SK-MEL-5 (cell line): ENCODE measurements around the gene EPHA4. TPM values are rescaled to one million over a fixed set of nuclear protein-coding genes. Genes with fewer than 3 reads are reported as not detected.

ENCODE experiments used
- DNase-seq: peaks from one replicate; pipeline ENCODE4 v3.0.0-alpha.2; 2016; ENCODE audit warnings: low read depth, low spot score
- in situ Hi-C: cut with HindIII; loops from 2 replicates; pipeline ENCODE4 v1.10.0; 2016; ENCODE audit warnings: low sequenced_read_pairs, high pct_unique_total_duplicates, low pct_unique_long_range_greater_than_20kb
- total RNA-seq: library from RNA; depleted of rRNA; stranded (reverse); fragments of >200 nt; shearing (Covaris generic); gene quantifications from 2 replicates; pipeline ENCODE4 v1.2.3, GENCODE V29; 2014

EPHA4 gene
- total RNA-seq, 1 experiment from 2014 or later: 42.4 TPM

GRCh38 chr2:221402072-221402471 is 170.0 kb downstream of the EPHA4 start:
- in situ Hi-C loops: no loop called here
- DNase-seq: no peak

- no peak for DNase-seq
- in situ Hi-C loops: no loop called here
Observed at GRCh38 chr2:221400411-221400810, 171.7 kb downstream of the EPHA4 start.

- in situ Hi-C loops: no loop called here
Observed at GRCh38 chr2:221399183-221399582, 172.9 kb downstream of the EPHA4 start.

GRCh38 chr2:221397187-221397586 is 174.9 kb downstream of the EPHA4 start:
- DNase-seq: no peak

More at GRCh38 chr2:221399183-221399582, 172.9 kb downstream of the EPHA4 start:
- DNase-seq: no peak

GRCh38 chr2:221392228-221392881 is 179.7 kb downstream of the EPHA4 start:
- in situ Hi-C loops: no loop called here
- DNase-seq: no peak

More at GRCh38 chr2:221397187-221397586, 174.9 kb downstream of the EPHA4 start:
- in situ Hi-C loops: no loop called here

GRCh38 chr2:221390878-221391277 is 181.2 kb downstream of the EPHA4 start:
- in situ Hi-C loops: no loop called here
- no peak for DNase-seq

GRCh38 chr2:221389904-221390303 is 182.2 kb downstream of the EPHA4 start:
- in situ Hi-C loops: no loop called here
- no peak for DNase-seq

GRCh38 chr2:221389421-221389820 is 182.7 kb downstream of the EPHA4 start:
- in situ Hi-C loops: no loop called here
- no peak for DNase-seq

- no peak for DNase-seq
- in situ Hi-C loops: no loop called here
Observed at GRCh38 chr2:221388891-221389290, 183.2 kb downstream of the EPHA4 start.

- no peak for DNase-seq
- in situ Hi-C loops: no loop called here
Observed at GRCh38 chr2:221385716-221386115, 186.4 kb downstream of the EPHA4 start.

- in situ Hi-C loops: no loop called here
- no peak for DNase-seq
Observed at GRCh38 chr2:221381928-221382488, 190.1 kb downstream of the EPHA4 start.

- DNase-seq: no peak
- in situ Hi-C loops: no loop called here
Observed at GRCh38 chr2:221380686-221381085, 191.4 kb downstream of the EPHA4 start.

GRCh38 chr2:221380062-221380461 is 192.0 kb downstream of the EPHA4 start:
- DNase-seq: no peak
- in situ Hi-C loops: no loop called here

- in situ Hi-C loops: no loop called here
- DNase-seq: no peak
Observed at GRCh38 chr2:221377597-221377996, 194.5 kb downstream of the EPHA4 start.

- DNase-seq: no peak
- in situ Hi-C loops: no loop called here
Observed at GRCh38 chr2:221377066-221377465, 195.0 kb downstream of the EPHA4 start.

- no peak for DNase-seq
- in situ Hi-C loops: no loop called here
Observed at GRCh38 chr2:221374234-221374633, 197.9 kb downstream of the EPHA4 start.

- no peak for DNase-seq
- in situ Hi-C loops: no loop called here
Observed at GRCh38 chr2:221372907-221373306, 199.2 kb downstream of the EPHA4 start.

GRCh38 chr2:221372159-221372884 is 199.8 kb downstream of the EPHA4 start:
- no peak for DNase-seq
- in situ Hi-C loops: no loop called here

- DNase-seq: no peak
Observed at GRCh38 chr2:221371347-221371746, 200.8 kb downstream of the EPHA4 start.

More at GRCh38 chr2:221371347-221371746, 200.8 kb downstream of the EPHA4 start:
- in situ Hi-C loops: no loop called here
